ENCODE measurements around the gene ZNF358.

ZNF358 gene

DNA sequence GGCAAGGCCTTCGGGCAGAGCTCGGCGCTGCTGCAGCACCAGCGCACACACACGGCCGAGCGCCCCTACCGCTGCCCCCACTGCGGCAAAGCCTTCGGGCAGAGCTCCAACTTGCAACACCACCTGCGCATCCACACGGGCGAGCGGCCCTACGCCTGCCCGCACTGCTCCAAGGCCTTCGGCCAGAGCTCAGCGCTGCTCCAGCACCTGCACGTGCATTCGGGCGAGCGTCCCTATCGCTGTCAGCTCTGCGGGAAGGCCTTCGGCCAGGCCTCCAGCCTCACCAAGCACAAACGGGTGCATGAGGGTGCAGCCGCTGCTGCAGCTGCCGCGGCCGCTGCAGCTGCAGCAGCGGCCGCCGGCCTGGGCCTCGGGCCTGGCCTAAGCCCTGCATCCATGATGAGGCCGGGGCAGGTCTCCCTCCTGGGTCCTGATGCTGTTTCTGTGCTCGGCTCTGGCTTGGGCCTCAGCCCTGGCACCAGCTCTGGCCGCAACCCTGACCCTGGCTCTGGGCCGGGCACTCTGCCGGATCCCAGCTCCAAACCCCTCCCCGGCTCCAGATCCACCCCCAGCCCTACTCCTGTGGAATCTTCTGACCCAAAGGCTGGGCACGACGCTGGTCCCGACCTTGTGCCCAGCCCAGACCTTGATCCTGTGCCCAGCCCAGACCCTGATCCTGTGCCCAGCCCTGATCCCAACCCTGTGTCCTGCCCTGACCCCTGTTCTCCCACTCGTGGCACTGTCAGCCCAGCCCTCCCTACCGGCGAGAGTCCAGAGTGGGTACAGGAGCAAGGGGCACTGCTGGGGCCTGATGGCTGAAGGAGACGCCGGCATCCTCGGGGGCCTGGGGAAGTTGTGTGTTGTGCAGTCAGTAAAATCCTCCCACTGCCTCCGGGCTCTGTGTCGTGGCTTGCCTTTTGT lies 4.5 kb downstream of the ZNF358 start:
- DNase-seq (ENCODE audit: low read depth), result no peak

DNA sequence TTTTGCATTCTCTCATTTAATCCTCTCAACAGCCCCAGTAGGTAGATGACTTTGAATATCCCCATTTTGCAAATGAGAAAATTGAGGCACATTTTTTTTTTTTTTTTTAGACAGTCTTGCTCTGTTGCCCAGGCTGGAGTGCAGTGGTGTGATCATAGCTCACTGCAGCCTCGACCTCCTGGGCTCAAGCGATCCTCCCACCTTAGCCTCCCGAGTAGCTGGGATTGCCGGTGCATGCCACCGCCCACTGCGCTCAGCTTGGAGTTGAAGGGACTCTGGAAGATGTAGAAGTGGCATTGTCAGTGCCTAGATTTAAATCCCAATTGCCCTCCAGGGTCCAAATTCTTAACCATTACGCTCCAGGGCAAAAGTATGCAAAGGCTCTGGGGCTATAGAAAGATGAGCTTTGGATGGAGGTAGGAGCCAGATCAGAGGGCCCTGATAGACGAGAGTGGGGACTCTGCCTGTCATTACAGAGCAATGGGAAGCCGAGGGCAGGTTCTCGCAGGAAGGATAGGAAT lies 5.7 kb downstream of the ZNF358 start:
- DNase-seq (ENCODE audit: low read depth), result no peak

DNA sequence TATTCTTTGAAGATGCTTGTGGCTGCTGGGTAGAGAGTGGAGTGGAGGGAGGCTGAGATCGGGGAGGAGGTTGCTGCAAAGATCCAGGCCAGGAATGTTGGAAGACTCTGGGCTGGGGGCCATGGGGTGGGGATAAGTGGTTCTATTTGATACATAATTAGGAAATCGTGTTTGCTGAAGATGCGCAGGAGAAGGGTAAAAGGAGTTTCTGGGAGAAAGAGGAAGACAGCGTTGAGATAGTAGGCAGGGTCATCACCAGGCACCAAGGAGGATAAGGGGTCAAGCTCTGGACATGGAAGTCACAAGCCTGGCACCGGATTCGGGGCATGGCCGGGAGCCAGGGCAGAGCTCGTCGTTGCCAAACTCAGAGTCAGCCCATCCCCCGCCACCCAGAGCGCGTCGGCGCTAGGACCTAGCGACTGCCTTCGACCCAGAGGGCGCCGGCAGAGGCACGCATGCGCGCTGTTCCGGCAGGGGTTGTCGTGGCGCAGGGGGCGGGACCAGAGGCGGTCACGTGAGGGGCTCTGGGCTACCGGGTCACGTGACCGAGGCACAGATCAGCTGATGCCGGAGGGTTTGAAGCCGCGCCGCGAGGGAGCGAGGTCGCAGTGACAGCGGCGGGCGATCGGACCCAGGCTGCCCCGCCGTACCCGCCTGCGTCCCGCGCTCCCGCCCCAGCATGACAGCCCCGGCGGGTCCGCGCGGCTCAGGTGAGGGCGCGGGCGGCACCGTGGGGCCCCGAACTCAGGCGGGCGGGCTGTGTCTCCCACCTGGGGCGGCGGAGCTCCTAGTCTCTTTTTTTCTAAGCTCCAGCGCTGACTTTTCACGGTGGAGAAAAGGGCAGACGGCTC lies 6.4 kb downstream of the ZNF358 start, which contains the start of gene MCOLN1:
Gene MCOLN1 (plus strand): TSS at position 553 of the 851 bp plus-strand sequence. CDS start 127 bp downstream, at position 680.
- peak; percentile 99 for DNase-seq (ENCODE audit: low read depth)

DNA sequence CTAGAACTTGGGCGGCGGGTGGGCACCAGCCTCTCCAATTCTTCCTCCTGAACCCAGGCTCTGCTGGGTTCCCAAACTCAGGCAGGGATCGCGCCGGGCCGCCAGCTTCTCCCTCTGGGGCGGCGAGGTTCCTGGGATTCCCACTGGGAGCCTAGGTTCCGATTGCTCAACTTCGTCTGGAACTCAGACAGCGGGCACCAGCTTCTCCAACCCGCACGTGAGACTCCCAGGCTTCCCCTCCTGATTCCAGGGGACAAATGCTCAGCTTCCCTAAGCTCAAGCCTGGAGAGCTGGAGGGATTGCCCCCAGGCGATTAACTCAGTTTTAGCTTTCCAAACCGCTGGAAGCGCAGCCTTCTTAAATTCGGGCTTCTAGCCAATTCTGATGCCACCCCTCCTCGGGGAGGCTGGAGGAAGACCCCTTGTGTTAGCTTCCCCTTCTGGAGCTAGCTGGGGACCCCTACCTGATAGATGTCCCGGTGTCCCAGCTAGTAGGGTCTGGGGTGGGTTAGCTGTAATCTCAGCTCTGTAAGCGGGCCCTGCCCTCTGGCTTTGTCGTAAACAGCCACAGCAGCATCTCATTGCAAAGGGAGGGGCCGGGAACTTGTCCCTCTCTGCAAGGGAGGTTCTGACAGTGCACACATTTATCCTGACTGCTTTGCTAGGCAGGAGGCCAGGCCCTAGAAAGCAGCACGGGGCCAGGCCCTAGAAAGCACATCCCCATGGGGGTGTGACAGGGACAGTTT lies 7.2 kb downstream of the ZNF358 start:
- DNase-seq (ENCODE audit: low read depth), result no peak

DNA sequence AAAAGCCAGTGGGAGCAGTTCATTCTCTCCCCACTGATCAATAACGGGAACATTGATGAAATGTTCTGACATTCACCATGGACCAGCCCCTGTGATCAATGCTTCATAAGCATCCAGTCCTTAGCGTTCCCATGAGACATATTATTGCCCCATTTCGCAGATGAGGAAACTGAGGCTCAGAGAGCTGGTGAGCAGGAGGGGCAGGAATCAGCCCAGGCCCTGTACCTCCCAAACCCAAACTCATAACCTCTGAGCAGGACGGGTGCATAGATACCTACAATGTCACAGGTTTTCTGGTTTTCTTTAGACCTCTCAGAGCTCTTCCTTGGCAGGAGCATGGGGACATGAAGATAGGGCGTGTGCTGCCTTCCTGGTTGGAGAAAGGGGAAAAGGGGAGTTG lies 8.6 kb downstream of the ZNF358 start:
- DNase-seq (ENCODE audit: low read depth), result no peak

DNA sequence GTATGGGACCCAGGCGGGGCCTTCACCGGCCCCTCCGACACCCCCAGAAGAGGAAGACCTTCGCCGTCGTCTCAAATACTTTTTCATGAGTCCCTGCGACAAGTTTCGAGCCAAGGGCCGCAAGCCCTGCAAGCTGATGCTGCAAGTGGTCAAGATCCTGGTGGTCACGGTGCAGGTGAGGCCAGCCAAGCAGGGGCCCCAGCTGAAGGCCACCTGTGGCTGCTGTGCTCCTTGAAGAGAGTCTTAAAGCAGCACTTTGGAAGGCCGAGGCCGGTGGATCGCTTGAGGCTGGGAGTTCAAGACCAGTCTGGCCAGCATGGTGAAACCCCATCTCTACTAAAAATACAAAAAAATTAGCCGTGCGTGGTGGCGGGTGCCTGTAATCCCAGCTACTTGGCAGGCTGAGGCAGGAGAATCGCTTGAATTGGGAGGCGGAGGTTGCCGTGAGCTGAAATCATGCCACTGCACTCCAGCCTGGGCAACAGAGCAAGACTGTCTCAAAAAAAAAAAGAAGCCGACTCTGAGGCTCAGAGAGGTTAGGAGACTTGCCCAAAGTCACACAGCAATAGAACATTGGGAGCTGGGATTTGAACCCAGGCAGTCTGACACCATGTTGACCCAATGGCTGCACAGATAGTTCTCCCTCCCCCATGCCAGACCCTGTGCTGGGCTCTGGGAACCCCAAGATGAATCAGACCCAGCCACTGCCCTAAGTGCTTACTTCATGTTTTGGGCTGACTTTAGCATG lies 9.3 kb downstream of the ZNF358 start:
- no peak for DNase-seq (ENCODE audit: low read depth)

DNA sequence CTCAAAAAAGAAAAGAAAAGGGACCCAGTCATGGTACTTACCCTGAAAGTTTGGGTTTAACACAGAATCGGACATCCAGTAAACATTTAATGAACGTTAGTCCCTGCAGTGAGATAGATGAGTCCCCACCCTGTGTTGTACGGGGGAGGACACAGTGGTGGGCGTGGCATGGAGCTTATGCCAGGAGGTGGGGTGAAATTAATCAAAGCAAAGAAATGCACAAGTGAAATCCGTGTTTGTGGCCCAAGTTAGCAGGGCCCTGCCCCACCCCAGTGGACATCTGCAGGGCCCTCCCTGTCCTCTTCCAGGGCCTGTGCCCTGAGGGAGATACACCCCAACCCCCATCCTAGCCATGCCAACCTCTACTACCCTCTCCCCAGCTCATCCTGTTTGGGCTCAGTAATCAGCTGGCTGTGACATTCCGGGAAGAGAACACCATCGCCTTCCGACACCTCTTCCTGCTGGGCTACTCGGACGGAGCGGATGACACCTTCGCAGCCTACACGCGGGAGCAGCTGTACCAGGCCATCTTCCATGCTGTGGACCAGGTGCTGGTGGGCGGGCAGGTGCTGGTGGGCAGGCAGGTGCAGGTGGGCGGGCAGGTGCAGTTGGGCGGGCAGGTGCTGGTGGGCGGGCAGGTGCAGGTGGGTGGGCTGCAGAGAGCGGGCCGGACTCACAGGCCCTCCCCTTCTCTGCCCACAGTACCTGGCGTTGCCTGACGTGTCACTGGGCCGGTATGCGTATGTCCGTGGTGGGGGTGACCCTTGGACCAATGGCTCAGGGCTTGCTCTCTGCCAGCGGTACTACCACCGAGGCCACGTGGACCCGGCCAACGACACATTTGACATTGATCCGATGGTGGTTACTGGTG lies 10.4 kb downstream of the ZNF358 start:
- no peak for DNase-seq (ENCODE audit: low read depth)

DNA sequence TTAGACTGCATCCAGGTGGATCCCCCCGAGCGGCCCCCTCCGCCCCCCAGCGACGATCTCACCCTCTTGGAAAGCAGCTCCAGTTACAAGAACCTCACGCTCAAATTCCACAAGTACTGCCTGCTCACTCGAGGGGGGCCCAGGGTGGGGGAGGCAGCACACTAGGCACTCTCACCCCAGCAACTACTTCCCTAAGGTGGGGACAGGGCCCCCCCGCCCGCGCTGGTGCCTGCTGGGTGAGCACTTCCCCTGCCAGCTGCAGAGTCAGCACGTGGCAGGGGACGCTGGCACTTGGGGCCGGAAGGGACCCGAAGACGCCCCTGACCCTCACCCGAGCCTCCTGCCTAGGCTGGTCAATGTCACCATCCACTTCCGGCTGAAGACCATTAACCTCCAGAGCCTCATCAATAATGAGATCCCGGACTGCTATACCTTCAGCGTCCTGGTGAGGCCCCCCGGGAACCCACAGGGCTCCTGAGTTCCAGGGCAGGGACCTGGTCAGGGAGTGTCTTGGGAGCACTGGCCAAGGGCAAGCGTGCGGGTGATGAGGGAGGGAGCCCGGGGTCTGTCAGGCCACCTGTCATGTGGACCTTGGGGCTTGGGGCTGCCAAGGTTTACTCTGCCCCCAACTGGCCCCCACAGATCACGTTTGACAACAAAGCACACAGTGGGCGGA lies 11.8 kb downstream of the ZNF358 start:
- DNase-seq (ENCODE audit: low read depth), result no peak

DNA sequence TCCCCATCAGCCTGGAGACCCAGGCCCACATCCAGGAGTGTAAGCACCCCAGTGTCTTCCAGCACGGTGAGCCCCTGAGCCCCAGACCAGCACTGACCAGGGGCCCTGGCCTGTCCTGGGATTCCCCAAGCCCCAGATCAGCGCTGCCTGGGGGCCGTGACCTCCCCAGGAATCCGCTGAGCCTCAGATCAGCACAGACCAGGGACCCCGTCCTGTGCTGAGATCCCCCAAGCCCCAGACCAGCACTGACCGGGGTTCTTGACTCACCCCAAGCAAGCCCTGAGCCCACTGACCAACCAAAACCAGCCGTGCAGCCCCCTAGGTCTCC lies 12.3 kb downstream of the ZNF358 start:
- no peak for DNase-seq (ENCODE audit: low read depth)

DNA sequence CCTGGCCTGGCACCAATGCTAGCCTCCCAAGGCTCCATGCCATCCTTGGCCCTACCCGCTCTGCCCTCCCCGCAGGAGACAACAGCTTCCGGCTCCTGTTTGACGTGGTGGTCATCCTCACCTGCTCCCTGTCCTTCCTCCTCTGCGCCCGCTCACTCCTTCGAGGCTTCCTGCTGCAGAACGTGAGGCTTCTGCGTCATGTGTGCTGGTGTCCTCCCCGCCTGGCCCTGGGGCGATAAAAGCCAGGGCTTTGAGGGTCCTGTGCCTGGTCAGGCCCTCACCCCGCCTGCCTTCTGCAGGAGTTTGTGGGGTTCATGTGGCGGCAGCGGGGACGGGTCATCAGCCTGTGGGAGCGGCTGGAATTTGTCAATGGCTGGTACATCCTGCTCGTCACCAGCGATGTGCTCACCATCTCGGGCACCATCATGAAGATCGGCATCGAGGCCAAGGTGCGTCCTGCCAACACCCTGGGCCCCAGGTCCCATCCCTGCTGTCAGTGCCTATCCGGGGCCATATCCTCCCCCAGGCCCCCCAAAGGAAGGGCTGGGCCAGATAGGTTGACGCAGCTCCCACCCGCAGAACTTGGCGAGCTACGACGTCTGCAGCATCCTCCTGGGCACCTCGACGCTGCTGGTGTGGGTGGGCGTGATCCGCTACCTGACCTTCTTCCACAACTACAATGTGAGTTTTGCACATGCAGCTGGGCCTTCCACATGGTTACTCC lies 12.8 kb downstream of the ZNF358 start:
- no peak for DNase-seq (ENCODE audit: low read depth)

DNA sequence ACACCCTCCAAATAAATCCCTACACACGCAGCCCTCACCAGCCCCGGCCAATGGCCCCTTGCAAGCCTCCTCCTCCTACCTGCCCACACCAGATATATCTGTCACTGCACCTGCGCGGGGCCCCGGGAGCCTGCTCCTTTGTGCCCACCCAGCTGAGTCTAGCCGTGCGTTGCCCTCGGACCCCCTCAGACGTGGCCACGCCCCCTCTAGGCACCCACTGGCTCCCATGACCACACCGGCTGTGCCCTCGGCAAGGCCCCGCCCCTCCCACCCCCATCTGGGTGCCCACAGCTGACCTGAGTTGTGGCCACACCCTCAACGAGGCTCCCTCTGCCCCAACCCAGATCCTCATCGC lies 13.3 kb downstream of the ZNF358 start:
- DNase-seq (ENCODE audit: low read depth), result no peak

DNA sequence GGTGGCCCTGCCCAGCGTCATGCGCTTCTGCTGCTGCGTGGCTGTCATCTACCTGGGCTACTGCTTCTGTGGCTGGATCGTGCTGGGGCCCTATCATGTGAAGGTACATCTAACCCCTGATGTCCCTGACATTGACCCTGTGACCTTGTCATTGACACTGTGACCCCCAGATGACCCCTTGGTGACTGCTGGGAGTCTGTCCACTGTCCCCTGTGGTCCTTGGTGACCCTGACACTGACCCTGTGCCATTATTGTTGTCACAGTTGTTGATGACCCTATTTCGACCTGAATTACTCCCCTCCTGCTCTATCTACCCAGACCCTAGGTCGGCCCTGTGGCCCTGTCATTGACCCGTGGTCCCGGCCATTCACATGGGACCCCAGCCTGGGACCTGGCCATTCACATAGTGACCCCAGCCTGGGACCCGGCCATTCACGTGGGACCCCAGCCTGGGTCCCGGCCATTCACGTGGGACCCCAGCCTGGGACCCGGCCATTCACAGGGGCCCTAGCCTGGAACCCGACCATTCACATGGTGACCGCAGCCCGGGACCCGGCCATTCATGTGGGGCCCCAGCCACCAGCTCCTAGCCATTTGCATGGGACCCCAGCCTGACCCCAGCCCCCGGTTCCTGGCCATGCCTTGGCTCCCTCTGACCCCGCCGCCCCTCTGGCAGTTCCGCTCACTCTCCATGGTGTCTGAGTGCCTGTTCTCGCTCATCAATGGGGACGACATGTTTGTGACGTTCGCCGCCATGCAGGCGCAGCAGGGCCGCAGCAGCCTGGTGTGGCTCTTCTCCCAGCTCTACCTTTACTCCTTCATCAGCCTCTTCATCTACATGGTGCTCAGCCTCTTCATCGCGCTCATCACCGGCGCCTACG lies 13.9 kb downstream of the ZNF358 start:
- DNase-seq (ENCODE audit: low read depth), result no peak

DNA sequence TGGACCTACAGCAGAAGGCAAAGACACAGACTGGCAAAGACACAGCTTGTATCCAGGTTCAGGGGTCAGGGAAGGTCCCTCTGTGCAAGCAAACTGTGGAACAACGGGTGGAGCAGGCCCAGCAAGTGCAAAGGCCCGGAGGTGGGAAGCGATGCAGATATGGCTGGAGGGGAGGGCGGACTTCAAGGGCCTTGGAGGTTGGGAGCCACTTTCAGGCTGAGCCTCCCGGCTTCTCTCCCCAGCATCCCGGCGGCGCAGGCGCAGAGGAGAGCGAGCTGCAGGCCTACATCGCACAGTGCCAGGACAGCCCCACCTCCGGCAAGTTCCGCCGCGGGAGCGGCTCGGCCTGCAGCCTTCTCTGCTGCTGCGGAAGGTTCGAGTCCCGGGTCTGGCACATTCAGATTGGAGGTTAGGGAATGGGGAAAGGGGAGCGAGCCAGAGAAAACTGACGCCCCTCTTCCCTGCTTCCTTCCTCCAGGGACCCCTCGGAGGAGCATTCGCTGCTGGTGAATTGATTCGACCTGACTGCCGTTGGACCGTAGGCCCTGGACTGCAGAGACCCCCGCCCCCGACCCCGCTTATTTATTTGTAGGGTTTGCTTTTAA lies 17.5 kb downstream of the ZNF358 start:
- DNase-seq (ENCODE audit: low read depth), result no peak

DNA sequence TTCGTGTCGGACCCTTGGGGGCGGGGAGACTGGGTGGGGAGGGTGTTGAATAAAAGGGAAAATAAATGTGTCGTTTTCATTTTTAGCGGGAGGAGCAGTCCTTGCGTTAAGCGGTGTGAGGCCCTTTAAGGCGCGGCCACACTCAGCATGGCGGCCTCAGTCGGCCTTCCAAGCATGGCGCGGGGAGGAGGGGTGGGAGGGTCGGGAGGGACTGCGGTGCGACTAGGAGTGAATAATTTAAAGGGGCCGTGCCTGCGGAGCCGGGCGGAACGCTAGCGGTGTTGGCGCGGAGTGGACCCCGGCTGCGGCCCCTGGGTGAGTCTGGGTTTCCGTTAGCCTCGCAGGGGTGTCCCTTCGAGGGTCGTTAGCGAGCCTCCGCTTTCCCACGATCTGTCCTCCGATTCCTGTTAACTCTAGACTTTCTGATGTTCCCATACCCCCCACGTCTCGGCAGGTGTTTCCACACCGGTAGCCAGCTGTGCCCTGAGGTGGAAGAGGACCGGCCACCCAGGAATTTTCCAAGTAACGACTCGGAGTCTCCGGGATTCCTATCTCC lies 18.1 kb downstream of the ZNF358 start:
- DNase-seq (ENCODE audit: low read depth), result peak; percentile 78

DNA sequence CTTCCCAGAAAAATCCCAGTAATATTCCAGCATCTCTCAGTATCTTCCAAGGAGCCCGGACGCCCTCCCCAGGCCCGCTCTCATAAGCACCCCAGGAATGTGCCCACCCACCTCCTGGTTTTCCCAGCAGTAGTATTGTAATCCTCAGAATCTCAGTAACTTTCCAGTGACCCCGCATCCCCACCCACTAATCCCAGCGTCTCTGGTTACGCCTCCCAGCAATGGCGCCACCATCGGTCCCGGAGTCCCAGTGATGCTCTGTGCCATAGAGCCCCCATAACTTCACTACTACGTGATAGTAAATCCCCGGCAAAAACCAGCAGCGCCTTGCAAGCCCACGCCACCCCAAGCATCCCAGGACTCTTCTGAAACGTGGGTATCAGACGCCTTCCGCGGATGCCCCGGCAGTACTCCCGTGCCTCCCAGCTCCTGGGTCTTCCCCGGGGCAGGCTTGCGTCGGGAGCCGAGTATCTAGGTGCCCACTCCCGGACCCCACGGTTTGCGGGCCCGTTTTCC lies 18.7 kb downstream of the ZNF358 start:
- DNase-seq (ENCODE audit: low read depth), result no peak

DNA sequence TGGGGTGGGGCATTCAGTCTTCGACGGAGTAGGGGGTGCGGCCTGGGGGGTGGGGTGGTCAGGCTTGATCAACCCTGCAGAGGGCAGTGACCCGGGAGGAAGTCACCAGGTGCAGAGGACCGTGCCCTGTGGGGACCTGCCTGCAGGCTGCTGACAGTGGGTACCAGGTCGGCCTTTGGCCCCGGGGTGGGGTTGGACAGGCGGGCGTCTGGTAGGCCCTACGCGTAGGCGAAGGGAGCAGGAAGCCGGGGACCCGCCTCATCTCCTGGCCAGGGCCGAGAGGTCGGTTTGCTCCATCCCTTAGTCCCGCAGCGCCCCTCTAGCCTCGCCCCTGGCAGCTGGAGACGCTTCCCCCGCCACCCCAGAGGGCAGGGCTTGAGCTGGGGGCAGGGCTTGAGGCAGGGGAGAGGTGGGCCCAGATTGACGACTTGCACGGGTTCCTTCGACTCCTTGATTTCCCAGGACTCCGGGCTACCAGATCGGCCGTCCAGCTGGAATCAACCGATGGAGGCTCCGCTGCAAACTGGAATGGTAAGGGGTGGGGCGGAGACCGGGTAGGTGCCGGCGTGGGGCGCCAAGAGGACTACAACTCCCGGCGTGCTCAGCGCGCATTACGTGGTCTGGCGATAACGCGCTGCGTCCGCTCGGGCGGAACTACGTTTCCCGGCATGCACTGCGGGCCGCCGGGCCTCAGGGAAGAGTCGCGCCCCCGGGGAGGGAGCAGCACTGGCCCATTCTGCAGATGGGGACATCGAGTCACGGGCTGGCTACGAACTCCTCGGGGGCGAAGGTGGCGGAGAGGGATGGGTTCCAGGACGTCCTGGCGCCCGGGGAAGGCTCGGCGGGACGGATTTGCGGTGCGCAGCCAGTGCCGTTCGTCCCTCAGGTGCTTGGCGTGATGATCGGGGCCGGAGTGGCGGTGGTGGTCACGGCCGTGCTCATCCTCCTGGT lies 19.4 kb downstream of the ZNF358 start, which contains the start of gene PNPLA6:
Gene PNPLA6 (plus strand): TSS at position 671 of the 951 bp plus-strand sequence. CDS start 72 bp downstream, at position 743.
- peak; percentile 85 for DNase-seq (ENCODE audit: low read depth)

All from T-helper 22 cell (primary cell).